Kidney capillary endothelial cell (primary cell): ENCODE results near the gene SYT7.
"Not testable (repeated sequence)": the region's sequence is repeated elsewhere in the genome, so short reads cannot be mapped to it uniquely, and the experiment has no call there.

Experiments used
- DNase-seq: peaks from one replicate; pipeline ENCODE4 v3.0.0-alpha.2; 2018; ENCODE audit warnings: low spot score

SYT7 gene

GRCh38 chr11:61475433-61475832, 105.4 kb downstream of the SYT7 start:
- DNase-seq = no peak

DNA sequence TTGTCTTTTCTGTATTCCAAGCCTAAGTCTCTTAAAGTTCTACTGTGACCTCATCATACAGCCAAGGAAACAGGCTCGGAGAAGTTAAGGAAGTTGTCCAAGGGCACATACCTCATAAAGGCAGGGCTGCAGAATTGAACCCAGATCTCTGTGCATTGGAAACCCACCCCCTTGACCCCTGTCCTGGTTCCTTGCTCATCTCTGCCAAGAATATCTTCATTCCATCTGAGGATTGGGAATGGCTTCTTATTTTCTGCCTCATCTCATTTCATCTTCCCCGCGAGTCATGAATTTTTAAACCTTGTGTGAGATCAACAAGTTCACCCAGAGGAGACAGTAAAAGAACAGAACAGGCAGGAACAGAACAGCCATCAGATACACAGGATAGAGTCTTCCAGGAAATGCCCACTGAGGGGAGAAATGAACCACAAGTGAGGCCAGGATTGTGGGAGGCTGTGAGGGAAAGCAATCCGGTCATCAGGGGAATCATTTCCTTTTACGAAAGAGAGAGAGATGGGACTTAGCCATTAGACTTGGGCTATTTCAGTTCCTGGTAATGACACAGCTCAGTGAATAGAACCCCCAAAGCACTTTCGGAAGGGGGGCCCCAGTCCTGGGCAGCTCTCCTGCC, 106.7 kb downstream of the SYT7 start:
- DNase-seq = no peak

DNA sequence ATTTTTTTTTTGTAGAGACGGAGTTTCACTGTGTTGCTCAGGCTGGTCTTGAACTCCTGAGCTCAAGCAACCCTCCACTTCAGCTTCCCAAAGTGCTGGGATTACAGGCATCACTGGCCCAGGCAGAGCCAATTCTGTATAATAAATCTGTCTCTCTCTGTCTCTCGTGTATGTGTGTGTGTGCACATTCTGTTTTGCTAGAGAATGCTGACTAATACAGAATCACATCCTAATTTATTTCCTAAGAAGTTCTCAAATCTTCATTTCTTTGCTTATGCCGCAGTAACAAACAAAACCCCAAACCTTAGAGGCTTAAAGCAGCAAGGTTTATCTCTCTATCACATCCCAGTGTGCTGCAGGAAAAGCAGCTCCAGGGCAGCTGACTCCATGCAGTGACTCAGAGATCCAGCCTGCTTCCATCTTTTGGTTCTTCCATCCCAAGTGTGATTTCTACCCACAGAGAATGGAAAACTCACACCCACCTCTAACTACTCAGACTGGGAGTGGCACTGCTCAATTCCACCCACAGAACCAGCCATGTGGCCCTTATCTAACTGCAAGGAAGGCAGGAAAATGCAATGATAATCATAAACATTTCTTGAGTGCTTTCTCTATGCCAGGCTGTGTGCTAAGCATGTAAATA, 107.4 kb downstream of the SYT7 start:
- no peak for DNase-seq

DNA sequence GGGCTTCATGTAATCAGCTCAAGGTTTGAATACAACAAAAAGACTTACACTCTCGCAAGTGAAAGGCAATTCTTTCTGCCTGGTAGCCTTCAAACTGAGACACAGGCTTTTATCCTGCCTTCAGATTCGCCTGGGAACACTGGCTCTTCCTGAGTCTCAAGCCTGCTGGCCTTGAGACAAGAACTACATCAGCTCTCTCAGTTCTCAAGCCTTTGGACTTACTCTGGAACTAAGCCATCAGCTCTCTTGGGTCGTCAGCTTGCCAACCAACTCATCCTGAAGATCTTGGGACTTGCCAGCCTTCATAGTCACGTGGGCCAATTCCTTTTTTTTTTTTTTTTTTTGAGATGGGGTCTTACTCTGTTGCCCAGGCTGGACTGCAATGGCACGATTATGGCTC, 108.0 kb downstream of the SYT7 start:
- DNase-seq = no peak

GRCh38 chr11:61472282-61472681, 108.6 kb downstream of the SYT7 start:
- no peak for DNase-seq

- DNase-seq = no peak
Measured at GRCh38 chr11:61468002-61468401, 112.9 kb downstream of the SYT7 start.

DNA sequence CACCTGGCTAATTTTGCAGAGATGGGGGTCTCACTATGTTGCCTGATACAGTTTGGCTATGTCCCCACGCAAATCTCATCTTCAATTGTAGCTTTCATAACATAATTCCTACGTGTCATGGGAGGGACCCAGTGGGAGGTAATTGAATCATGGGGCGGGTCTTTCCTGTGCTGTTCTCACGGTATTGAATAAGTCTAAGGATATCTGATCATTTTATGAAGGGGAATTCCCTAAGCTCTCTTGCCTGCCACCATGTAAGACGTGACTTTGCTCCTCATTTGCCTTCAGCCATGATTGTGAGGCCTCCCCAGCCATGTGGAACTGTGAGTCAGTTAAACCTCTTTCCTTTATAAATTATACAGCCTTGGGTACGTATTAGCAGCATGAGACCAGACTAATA, 113.3 kb downstream of the SYT7 start:
- DNase-seq = not testable (repeated sequence)
